ENCODE measurements around the gene TPSAB1. TPM values are rescaled to one million over a fixed set of nuclear protein-coding genes. Genes with fewer than 3 reads are reported as not detected.
"Not testable (repeated sequence)": the region's sequence is repeated elsewhere in the genome, so short reads cannot be mapped to it uniquely, and the experiment has no call there.

TPSAB1 gene
- total RNA-seq, 1 experiment from 2014 or later: not detected

- ChIA-PET POLR2A (no interaction called here), CTCF (no interaction called here)
- no peak for TF ChIP-seq CTCF (IDR thresholded peaks at IDR 0.05; ENCODE audit: insufficient read depth in 1 of 2, low read depth in 1 of 2, low read length in 1 of 2, severe bottlenecking in 1 of 2, unreplicated experiment in 1 of 2)
- no peaks in the 10 kb centered on the region for H3K4me1 Mint-ChIP-seq (ENCODE audit: low read depth, unreplicated experiment)
- Histone ChIP-seq H3K27me3 (replicated peaks; ENCODE audit: control insufficient read depth, insufficient read depth, low read length) (no peaks in the 10 kb centered on the region), H3K36me3 (ENCODE audit: control insufficient read depth, insufficient read depth, low read length) (no peaks in the 10 kb centered on the region), H3K4me3 (ENCODE audit: low read depth, low read length) (no peak overlapping the region), H3K4me1 (no peaks in the 10 kb centered on the region), H3K9me3 (no peaks in the 10 kb centered on the region)
- DNase-seq: no peak
- H3K4me3 Mint-ChIP-seq (ENCODE audit: unreplicated experiment): no peak overlapping the region
- intact Hi-C loops (cut with micrococcal nuclease; ENCODE audit: unreplicated experiment): no loop called here
- H3K27ac Mint-ChIP-seq (ENCODE audit: unreplicated experiment): no peak overlapping the region
- peaks cover 5% of the 10 kb centered on the region for H3K36me3 Mint-ChIP-seq (ENCODE audit: insufficient read depth, unreplicated experiment)
- peaks cover 9% of the 10 kb centered on the region for H3K27me3 Mint-ChIP-seq (ENCODE audit: insufficient read depth, unreplicated experiment)
- peaks cover 11% of the 10 kb centered on the region for H3K9me3 Mint-ChIP-seq (ENCODE audit: unreplicated experiment)
- no TSS peak for BruUV-seq (replicated peaks)
Measured at GRCh38 chr16:1265090-1265630, 24.7 kb downstream of the TPSAB1 start.

GRCh38 chr16:1265826-1266225 is 25.3 kb downstream of the TPSAB1 start:
- no peak overlapping the region for H3K4me3 ChIP-seq (ENCODE audit: low read depth, low read length)
- Mint-ChIP-seq H3K4me3 (ENCODE audit: unreplicated experiment) (no peak overlapping the region), H3K27ac (ENCODE audit: unreplicated experiment) (no peak overlapping the region), H3K9me3 (ENCODE audit: unreplicated experiment) (peaks cover 11% of the 10 kb centered on the region), H3K4me1 (ENCODE audit: low read depth, unreplicated experiment) (no peaks in the 10 kb centered on the region), H3K36me3 (ENCODE audit: insufficient read depth, unreplicated experiment) (peaks cover 5% of the 10 kb centered on the region), H3K27me3 (ENCODE audit: insufficient read depth, unreplicated experiment) (peaks cover 6% of the 10 kb centered on the region)
- no peak for TF ChIP-seq CTCF (IDR thresholded peaks at IDR 0.05; ENCODE audit: insufficient read depth in 1 of 2, low read depth in 1 of 2, low read length in 1 of 2, severe bottlenecking in 1 of 2, unreplicated experiment in 1 of 2)
- no peaks in the 10 kb centered on the region for H3K4me1 ChIP-seq
- H3K9me3 ChIP-seq: no peaks in the 10 kb centered on the region
- POLR2A ChIA-PET: no interaction called here
- BruUV-seq (replicated peaks): no TSS peak
- no peak for DNase-seq
- H3K27me3 ChIP-seq (replicated peaks; ENCODE audit: control insufficient read depth, insufficient read depth, low read length): no peaks in the 10 kb centered on the region
- H3K36me3 ChIP-seq (ENCODE audit: control insufficient read depth, insufficient read depth, low read length): no peaks in the 10 kb centered on the region
- intact Hi-C loops (cut with micrococcal nuclease; ENCODE audit: unreplicated experiment): no loop called here
- CTCF ChIA-PET: no interaction called here

- CTCF ChIA-PET: interaction anchor here (0.5 kb wide), 1 partner anchor 18 kb away, joined by 3 read pairs; no protein-coding TSS in a partner anchor
- DNase-seq; H3K4me3 Mint-ChIP-seq (ENCODE audit: unreplicated experiment); H3K4me1 ChIP-seq; H3K9me3 Mint-ChIP-seq (ENCODE audit: unreplicated experiment); BruUV-seq (replicated peaks); H3K9me3 ChIP-seq; H3K27me3 ChIP-seq (replicated peaks; ENCODE audit: control insufficient read depth, insufficient read depth, low read length); intact Hi-C loops (cut with micrococcal nuclease; ENCODE audit: unreplicated experiment); H3K4me1 Mint-ChIP-seq (ENCODE audit: low read depth, unreplicated experiment); H3K27me3 Mint-ChIP-seq (ENCODE audit: insufficient read depth, unreplicated experiment); H3K36me3 ChIP-seq (ENCODE audit: control insufficient read depth, insufficient read depth, low read length); POLR2A ChIA-PET; H3K36me3 Mint-ChIP-seq (ENCODE audit: insufficient read depth, unreplicated experiment); H3K27ac Mint-ChIP-seq (ENCODE audit: unreplicated experiment); H3K4me3 ChIP-seq (ENCODE audit: low read depth, low read length): not testable (repeated sequence)
Measured at GRCh38 chr16:1269418-1269817, 28.9 kb downstream of the TPSAB1 start.

GRCh38 chr16:1271380-1271723 is 30.8 kb downstream of the TPSAB1 start:
- no peaks in the 10 kb centered on the region for H3K4me1 Mint-ChIP-seq (ENCODE audit: low read depth, unreplicated experiment)
- POLR2A ChIA-PET: no interaction called here
- peaks cover 3% of the 10 kb centered on the region for H3K36me3 Mint-ChIP-seq (ENCODE audit: insufficient read depth, unreplicated experiment)
- DNase-seq: no peak
- Histone ChIP-seq H3K9me3 (no peaks in the 10 kb centered on the region), H3K27me3 (replicated peaks; ENCODE audit: control insufficient read depth, insufficient read depth, low read length) (no peaks in the 10 kb centered on the region; the same call in 1 of the 2 replicates), H3K4me1 (no peaks in the 10 kb centered on the region), H3K36me3 (ENCODE audit: control insufficient read depth, insufficient read depth, low read length) (no peaks in the 10 kb centered on the region), H3K4me3 (ENCODE audit: low read depth, low read length) (no peak overlapping the region)
- H3K27me3 Mint-ChIP-seq (ENCODE audit: insufficient read depth, unreplicated experiment): peaks cover 5% of the 10 kb centered on the region
- H3K9me3 Mint-ChIP-seq (ENCODE audit: unreplicated experiment): peaks cover 7% of the 10 kb centered on the region
- no peak overlapping the region for H3K4me3 Mint-ChIP-seq (ENCODE audit: unreplicated experiment)
- no TSS peak for BruUV-seq (replicated peaks)
- CTCF ChIA-PET: no interaction called here
- H3K27ac Mint-ChIP-seq (ENCODE audit: unreplicated experiment): no peak overlapping the region
- intact Hi-C loops (cut with micrococcal nuclease; ENCODE audit: unreplicated experiment): no loop called here
- TF ChIP-seq CTCF (IDR thresholded peaks at IDR 0.05; ENCODE audit: insufficient read depth in 1 of 2, low read depth in 1 of 2, low read length in 1 of 2, severe bottlenecking in 1 of 2, unreplicated experiment in 1 of 2): no peak

GRCh38 chr16:1271724-1272413 is 31.4 kb downstream of the TPSAB1 start:
- H3K9me3 Mint-ChIP-seq (ENCODE audit: unreplicated experiment); H3K4me3 Mint-ChIP-seq (ENCODE audit: unreplicated experiment); H3K27me3 Mint-ChIP-seq (ENCODE audit: insufficient read depth, unreplicated experiment); DNase-seq; H3K4me3 ChIP-seq (ENCODE audit: low read depth, low read length); H3K4me1 ChIP-seq; H3K36me3 ChIP-seq (ENCODE audit: control insufficient read depth, insufficient read depth, low read length); H3K36me3 Mint-ChIP-seq (ENCODE audit: insufficient read depth, unreplicated experiment); H3K4me1 Mint-ChIP-seq (ENCODE audit: low read depth, unreplicated experiment); H3K27me3 ChIP-seq (replicated peaks; ENCODE audit: control insufficient read depth, insufficient read depth, low read length); CTCF ChIA-PET; H3K27ac Mint-ChIP-seq (ENCODE audit: unreplicated experiment); intact Hi-C loops (cut with micrococcal nuclease; ENCODE audit: unreplicated experiment); POLR2A ChIA-PET; BruUV-seq (replicated peaks); H3K9me3 ChIP-seq: not testable (repeated sequence)

Data from Caco-2 (cell line).